Endodermal cell (in vitro differentiated cells): ENCODE data around the gene NBAS. TPM values are rescaled to one million over a fixed set of nuclear protein-coding genes. Genes with fewer than 3 reads are reported as not detected.

Source experiments
- DNase-seq: peaks from one replicate; pipeline ENCODE4 v3.0.0-alpha.2; 2017
- H3K27ac ChIP-seq: 2 replicates; pipeline ENCODE4 v1.5.1; 2013; ENCODE audit warnings: mild to moderate bottlenecking, low read depth, low read length, moderate library complexity
- H3K27me3 ChIP-seq: 2 replicates; pipeline ENCODE4 v1.6.1; 2013; ENCODE audit warnings: mild to moderate bottlenecking, low read length, moderate library complexity; ENCODE audit not compliant: insufficient read depth, control insufficient read depth, poor library complexity, severe bottlenecking
- H3K36me3 ChIP-seq: 2 replicates; pipeline ENCODE4 v1.7.0; 2013; ENCODE audit warnings: mild to moderate bottlenecking, low read length, moderate library complexity; ENCODE audit not compliant: control insufficient read depth, insufficient read depth
- H3K4me1 ChIP-seq: one replicate; pipeline ENCODE4 v1.7.0; 2013; ENCODE audit warnings: low read length; ENCODE audit not compliant: control insufficient read depth, insufficient read depth
- H3K4me3 ChIP-seq: 2 replicates; pipeline ENCODE4 v1.5.1; 2013; ENCODE audit warnings: mild to moderate bottlenecking, low read length, moderate library complexity
- H3K9ac ChIP-seq: 2 replicates; pipeline ENCODE4 v1.6.1; 2013; ENCODE audit warnings: mild to moderate bottlenecking, low read length, moderate library complexity; ENCODE audit not compliant: poor library complexity, severe bottlenecking; ENCODE audit errors: extremely low read depth
- H3K9me3 ChIP-seq: 2 replicates; pipeline ENCODE4 v1.6.1; 2013; ENCODE audit warnings: mild to moderate bottlenecking, low read length, moderate library complexity; ENCODE audit not compliant: control insufficient read depth
- H3K27ac Mint-ChIP-seq: 2 replicates; pipeline ENCODE4 v1.8.0; 2020; ENCODE audit warnings: mixed read lengths
- H3K27me3 Mint-ChIP-seq: 2 replicates; pipeline ENCODE4 v1.8.0; 2021; ENCODE audit warnings: mild to moderate bottlenecking, mixed read lengths; ENCODE audit not compliant: insufficient read depth
- H3K36me3 Mint-ChIP-seq: 2 replicates; pipeline ENCODE4 v1.8.0; 2020; ENCODE audit warnings: low read depth, mixed read lengths
- H3K4me1 Mint-ChIP-seq: 2 replicates; pipeline ENCODE4 v1.8.0; 2020; ENCODE audit warnings: mixed read lengths
- H3K4me3 Mint-ChIP-seq: 2 replicates; pipeline ENCODE4 v1.8.0; 2020; ENCODE audit warnings: mild to moderate bottlenecking, moderate library complexity, mixed read lengths
- H3K9me3 Mint-ChIP-seq: 2 replicates; pipeline ENCODE4 v1.8.0; 2020; ENCODE audit warnings: mild to moderate bottlenecking, mixed read lengths
- whole genome bisulfite sequencing, 2 experiments: methylation state at CpG; one replicate each; pipeline versions ENCODE4 v1.1.5 to v1.1.7; 2013; ENCODE audit warnings: missing lambda C conversion rate in 2 of 2, mixed read lengths in 1 of 2; ENCODE audit not compliant: insufficient coverage in 1 of 2, insufficient read length in 1 of 2; 5-methylcytosine and 5-hydroxymethylcytosine counted together
- total RNA-seq, 2 donors: library from RNA; stranded (reverse); fragmentation: NEBNext Ultra II Directional in 1 of 2; extraction: Animal tissue kit (Norgen Biotek cat#: 25700) in 1 of 2; gene quantifications; 2 replicates in 1 of 2; 3 replicates in 1 of 2; pipeline ENCODE4 v1.2.1, GENCODE V29; 2021
- TF ChIP-seq, protein P1 (sequence below): fragments of 200-600 bp; sonication (generic); conservative IDR thresholded peaks from 2 replicates; pipeline ENCODE4 v1.5.0; 2021; ENCODE audit warnings: antibody characterized with exemption, mild to moderate bottlenecking

The NBAS gene
- total RNA-seq, 2 donors from 2014 or later = 47.4 to 54.7 TPM

DNA sequence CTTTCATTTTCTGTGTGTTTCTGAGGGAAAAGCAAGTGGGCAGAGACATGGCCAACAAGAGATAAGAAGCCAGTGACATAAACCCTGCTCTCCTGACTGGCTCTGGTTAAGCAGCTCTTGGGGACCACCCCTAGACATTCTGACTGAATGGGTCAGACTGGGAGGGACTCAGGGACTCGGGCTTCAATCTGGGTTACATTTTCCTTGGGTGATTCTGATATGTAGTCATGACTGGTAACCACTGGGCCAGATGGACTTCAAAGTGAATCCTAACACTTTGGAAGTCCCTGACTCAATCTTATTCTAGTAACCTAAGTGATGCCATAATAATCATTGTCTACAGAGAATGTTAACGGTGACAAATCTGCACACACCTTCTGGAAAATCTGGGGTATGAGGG is 397.8 kb downstream of the NBAS start:
- H3K27ac ChIP-seq = no peak overlapping the region
- H3K36me3 ChIP-seq = no peaks in the 10 kb centered on the region
- Mint-ChIP-seq H3K9me3 (no peaks in the 10 kb centered on the region), H3K4me1 (peaks cover 38% of the 10 kb centered on the region), H3K27ac (no peak overlapping the region), H3K27me3 (no peaks in the 10 kb centered on the region), H3K4me3 (no peak overlapping the region), H3K36me3 (no peaks in the 10 kb centered on the region)
- H3K9me3 ChIP-seq = no peaks in the 10 kb centered on the region
- H3K9ac ChIP-seq = no peak overlapping the region
- H3K27me3 ChIP-seq = no peaks in the 10 kb centered on the region
- WGBS, 2 experiments = 92 to 100% methylated on average over 2 of the region's 2 CpGs
- TF ChIP-seq, protein P1, sequence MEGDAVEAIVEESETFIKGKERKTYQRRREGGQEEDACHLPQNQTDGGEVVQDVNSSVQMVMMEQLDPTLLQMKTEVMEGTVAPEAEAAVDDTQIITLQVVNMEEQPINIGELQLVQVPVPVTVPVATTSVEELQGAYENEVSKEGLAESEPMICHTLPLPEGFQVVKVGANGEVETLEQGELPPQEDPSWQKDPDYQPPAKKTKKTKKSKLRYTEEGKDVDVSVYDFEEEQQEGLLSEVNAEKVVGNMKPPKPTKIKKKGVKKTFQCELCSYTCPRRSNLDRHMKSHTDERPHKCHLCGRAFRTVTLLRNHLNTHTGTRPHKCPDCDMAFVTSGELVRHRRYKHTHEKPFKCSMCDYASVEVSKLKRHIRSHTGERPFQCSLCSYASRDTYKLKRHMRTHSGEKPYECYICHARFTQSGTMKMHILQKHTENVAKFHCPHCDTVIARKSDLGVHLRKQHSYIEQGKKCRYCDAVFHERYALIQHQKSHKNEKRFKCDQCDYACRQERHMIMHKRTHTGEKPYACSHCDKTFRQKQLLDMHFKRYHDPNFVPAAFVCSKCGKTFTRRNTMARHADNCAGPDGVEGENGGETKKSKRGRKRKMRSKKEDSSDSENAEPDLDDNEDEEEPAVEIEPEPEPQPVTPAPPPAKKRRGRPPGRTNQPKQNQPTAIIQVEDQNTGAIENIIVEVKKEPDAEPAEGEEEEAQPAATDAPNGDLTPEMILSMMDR = no peak
- peaks cover 26% of the 10 kb centered on the region for H3K4me1 ChIP-seq
- no peak for DNase-seq
- H3K4me3 ChIP-seq = no peak overlapping the region

DNA sequence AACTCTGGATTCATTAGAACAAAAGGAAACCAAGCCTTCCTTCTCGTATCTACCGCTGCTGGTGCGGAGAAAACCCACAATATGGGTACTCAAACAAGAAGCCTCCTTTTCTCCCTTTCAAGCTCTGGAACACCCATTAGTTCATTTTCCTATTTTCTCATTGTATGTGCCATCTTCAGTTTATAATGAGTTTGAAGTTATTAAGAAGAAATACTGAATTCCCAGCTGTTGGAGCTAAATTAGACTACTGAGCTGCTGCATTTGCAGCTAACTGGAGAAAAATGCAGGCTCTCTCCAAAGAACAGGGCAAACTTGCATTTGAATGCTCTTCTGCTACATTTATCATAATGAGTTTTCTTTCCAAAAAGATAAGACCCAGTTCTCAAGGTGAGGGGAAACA is 398.5 kb downstream of the NBAS start:
- H3K36me3 ChIP-seq = no peaks in the 10 kb centered on the region
- H3K4me3 ChIP-seq = no peak overlapping the region
- peaks cover 43% of the 10 kb centered on the region for H3K4me1 Mint-ChIP-seq
- whole genome bisulfite sequencing, 2 experiments = 96 to 99% methylated on average over 3 of the region's 3 CpGs
- no peaks in the 10 kb centered on the region for H3K9me3 ChIP-seq
- TF ChIP-seq, protein P1 = no peak
- no peaks in the 10 kb centered on the region for H3K27me3 Mint-ChIP-seq
- no peaks in the 10 kb centered on the region for H3K9me3 Mint-ChIP-seq
- no peak for DNase-seq
- H3K36me3 Mint-ChIP-seq = no peaks in the 10 kb centered on the region
- no peaks in the 10 kb centered on the region for H3K27me3 ChIP-seq
- no peak overlapping the region for H3K27ac Mint-ChIP-seq
- H3K9ac ChIP-seq = no peak overlapping the region
- H3K4me1 ChIP-seq = peaks cover 27% of the 10 kb centered on the region
- no peak overlapping the region for H3K4me3 Mint-ChIP-seq
- H3K27ac ChIP-seq = no peak overlapping the region

GRCh38 chr2:15160201-15160991 is 400.7 kb downstream of the NBAS start:
- no peaks in the 10 kb centered on the region for H3K9me3 ChIP-seq
- no peak overlapping the region for H3K27ac Mint-ChIP-seq
- no peak overlapping the region for H3K27ac ChIP-seq
- H3K9me3 Mint-ChIP-seq = no peaks in the 10 kb centered on the region
- H3K4me1 ChIP-seq = peaks cover 27% of the 10 kb centered on the region
- H3K4me3 ChIP-seq = no peak overlapping the region
- H3K9ac ChIP-seq = no peak overlapping the region
- no peaks in the 10 kb centered on the region for H3K27me3 Mint-ChIP-seq
- H3K4me1 Mint-ChIP-seq = peaks cover 49% of the 10 kb centered on the region
- 92 to 96% methylated on average over 5 to 8 of the region's 9 CpGs for WGBS, 2 experiments
- H3K36me3 ChIP-seq = no peaks in the 10 kb centered on the region
- no peak for DNase-seq
- TF ChIP-seq, protein P1 = no peak
- H3K36me3 Mint-ChIP-seq = no peaks in the 10 kb centered on the region
- H3K4me3 Mint-ChIP-seq = no peak overlapping the region
- H3K27me3 ChIP-seq = no peaks in the 10 kb centered on the region
